NCI-H69 (cell line): ENCODE results near the gene ZNF281.
"Not testable (repeated sequence)": the region's sequence is repeated elsewhere in the genome, so short reads cannot be mapped to it uniquely, and the experiment has no call there.

ENCODE experiments used
- DNase-seq: peaks from one replicate; lab custom pipeline; 2025; lab: John Stamatoyannopoulos, UW

ZNF281 gene

DNA sequence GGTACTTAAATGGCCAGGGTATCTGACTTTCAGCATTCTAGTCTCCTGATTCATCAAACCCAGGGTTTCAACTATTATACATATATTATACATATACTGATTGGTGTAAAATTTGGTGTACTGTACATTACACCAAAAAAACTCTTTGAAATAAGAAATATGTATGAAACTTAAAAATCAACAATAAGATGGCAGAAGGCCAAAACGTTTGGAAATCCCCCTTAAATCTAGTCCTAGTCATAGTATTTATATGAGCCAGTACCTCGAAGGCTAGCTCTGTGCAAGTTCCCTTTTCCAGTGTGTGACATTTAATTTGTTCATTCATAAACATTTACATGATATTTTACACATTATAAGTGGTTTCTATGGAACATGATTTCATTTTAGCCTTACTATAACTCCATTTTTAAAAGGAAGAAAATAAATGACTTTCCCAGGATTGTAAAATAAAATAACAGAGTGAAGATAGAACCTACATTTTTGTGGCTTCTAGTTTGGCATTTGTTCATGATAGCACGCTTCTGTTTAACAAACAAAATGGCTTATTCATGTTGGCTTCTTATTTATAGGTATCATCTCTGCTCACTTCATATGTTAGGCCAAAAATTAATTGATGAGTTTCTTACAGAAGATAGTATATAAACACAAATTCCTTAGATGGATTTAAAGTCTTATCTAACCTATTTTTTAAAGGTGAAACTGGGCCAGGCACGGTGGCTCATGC, 18.8 kb upstream of the ZNF281 start:
- DNase-seq = no peak

DNA sequence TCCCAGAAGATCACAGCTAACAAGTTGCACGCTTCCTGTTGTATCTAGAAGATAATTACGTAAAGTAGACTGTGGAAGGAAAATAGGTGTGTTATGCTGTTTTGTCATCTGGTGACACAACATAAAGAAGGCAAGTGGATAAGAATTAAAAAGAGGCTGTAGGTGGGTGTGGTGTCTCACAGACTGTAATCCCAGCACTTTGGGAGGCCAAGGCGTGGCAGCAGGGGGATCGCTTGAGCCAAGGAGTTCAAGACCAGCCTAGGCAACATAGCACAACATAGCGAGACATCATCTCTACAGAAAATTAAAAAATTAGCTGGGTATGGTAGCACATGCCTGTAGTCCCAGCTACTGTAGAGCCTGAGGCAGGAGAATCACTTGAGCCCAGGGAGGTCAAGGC, 17.9 kb upstream of the ZNF281 start:
- no peak for DNase-seq

DNA sequence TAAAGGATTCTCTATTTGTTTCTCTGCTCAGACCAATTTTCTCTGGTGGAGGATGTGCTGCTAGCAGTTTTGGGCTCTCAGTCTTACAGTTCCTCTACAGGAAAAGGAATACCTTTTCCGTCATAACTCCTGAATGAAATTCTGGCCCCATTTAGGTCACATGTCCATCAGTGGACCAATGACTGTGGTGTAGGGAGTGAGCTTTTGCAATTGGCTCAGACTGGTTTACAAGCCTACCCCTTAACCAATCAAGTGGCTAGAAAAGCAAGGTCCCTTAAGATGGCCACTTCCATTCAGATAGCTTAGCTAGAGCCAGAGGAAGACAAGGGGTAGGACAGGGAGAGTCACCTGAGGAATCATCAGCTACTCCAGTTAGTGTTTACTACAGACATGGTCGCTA, 16.4 kb upstream of the ZNF281 start:
- DNase-seq = no peak

DNA sequence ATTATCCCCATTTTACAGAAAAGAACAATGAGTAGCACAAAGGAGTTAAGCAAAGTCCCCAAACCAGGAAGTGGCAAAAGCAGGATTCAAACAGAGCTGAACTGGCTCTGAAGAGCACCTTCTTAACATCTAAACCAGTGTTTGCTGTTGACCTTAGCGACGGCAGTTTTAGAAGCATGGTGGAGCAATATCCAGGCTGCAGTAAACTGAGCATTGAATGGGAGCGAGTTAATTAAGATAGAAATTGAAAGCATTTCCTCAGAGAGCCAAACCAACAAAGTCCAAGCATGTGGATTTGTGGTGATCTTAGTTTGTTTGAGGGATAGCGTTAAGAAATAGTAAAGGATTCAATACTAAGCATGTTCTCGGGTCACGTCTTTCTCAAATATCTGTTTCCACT, 13.4 kb upstream of the ZNF281 start:
- DNase-seq = no peak

DNA sequence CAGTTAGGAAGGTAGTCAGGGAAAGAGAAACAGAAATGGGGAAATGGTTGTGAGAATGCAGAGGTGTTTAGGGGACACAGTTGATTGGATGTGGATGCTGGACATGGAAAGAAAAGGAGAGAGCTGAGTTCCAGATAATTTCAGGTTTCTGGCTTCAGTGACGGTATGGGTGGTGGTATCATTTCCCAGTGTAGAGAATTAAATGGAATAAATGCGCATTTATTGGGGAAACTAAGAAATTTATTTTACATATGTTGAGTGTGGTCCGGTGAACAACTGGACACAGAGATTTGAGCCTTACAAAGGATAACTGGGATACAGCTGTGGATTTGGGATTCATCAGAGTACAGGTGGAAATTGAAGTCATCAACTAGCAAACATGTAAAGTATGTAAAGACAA, 12.4 kb upstream of the ZNF281 start:
- DNase-seq = no peak

DNA sequence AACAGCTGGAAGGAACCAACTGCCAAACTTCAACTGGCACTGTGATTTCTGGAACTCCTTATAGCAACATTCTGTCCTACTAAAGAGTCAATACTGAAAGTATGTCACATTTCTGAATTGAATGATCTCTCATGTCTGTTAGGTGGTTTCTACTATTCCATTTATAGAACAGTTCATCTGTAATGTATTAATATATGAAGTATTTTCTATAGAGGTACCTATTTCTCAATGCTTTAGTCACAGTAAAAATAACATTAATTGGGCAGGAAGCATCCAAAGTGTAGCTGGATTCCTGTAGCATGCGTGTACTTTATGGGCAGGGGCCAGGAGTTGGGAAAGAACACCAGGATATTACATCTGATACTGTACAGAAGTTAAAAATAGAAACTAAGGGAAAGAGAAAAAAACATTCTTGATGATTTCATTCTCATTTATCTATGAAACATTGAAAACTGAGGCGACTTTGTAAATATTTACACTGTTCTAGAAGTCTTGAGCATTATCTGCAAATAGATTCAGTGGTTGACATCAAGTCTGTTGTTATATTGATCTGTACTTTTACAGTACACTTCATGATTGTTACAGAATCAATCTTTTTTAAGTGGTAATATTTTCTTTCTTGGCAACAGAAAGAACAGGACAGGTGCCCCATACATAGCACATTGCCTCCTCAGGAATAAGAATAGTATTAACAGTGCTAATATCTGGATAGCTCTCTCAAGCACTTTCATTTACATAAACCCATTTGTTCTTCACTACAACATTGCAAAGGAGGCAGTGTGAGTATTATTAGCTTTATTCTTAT, 6.2 kb upstream of the ZNF281 start:
- DNase-seq = no peak

DNA sequence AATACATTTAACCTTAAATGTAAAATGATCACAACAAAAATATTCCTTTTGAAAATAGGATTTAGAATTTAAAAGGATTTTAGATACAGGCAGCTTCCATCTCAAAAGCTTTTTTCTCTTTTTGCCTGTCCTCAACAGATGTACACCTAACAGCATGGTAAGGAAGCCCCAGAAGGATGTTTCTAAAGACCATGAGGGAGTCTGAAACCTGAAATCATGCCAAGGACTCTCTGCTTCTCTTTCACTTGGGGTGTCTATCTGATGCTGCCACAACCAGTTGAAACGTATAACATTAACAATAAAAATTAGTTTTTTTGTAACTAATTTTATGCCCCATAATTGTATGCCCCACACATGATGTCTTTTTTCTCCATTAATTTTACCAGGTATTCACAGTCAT, 5.4 kb upstream of the ZNF281 start:
- no peak for DNase-seq

DNA sequence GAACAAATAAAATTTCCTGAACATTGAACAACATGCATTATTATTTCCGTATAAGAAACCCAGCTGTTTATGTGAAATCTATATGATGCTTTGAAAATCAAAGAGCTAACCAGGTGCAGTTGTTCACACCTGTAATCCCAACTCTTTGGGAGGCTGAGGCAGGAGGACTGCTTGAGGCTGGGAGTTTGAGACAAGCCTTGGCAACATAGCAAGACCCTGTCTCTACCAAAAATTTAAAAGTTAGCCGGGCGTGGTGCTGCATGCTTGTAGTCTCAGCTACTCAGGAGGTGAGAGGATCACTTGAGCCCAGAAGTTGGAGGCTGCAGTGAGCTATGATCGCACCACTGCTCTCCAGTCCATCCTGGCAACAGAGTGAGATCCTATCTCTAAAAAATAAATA, 4.8 kb upstream of the ZNF281 start:
- no peak for DNase-seq

DNA sequence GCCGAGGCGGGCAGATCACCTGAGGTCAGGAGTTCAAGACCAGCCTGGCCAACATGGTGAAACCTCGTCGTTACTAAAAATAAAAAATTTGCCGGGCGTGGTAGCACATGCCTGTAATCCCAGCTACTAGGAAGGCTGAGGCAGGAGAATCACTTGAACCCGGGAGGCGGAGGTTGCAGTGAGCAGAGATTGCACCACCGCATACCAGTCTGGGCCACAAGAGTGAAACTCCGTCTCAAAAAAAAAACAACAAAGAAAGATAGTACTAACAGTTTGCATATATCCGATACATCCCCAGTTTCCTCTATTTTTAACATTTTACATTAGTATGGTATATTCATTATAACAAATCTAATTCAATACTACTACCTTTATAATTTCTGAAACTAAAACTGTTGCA, 3.9 kb upstream of the ZNF281 start:
- DNase-seq = not testable (repeated sequence)

DNA sequence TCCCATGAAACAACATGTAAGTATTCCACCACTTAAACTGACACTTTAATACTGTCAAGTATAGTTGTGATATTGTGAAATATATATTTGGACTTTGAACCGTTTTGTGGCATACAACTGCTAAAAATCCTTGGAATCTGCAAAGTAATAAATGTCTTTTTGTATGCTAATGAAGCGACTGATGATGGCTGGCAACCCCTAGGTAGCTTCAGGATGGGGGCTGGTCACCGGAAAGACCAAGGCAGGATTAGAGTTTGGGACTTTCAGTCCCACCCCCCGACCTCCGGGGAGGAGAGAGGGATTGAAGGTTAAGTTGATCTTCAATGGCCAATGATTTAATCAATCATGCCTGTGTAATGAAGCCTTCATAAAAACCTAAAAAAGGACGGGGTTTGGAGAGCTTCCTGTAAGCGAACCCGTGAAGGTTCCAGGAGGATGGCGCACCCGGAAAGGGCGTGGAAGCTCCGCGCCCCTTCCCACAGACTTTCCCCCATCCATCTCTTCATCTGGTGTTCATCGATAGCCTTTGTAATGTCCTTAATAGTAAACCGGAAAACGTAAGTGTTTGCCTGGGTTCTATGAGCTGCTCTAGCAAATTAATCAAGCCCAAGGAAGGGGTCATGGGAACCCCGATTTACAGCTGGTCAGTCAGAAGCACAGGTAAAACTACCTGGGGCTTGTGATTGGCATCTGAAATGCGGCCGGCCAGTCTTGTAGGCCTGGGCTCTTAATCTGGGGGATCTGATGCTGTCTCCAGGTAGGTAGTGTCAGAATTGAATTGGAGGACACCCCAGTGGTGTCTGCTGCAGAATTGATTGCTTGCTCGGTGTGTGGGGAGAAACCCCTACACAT, 1.8 kb upstream of the ZNF281 start:
- no peak for DNase-seq

DNA sequence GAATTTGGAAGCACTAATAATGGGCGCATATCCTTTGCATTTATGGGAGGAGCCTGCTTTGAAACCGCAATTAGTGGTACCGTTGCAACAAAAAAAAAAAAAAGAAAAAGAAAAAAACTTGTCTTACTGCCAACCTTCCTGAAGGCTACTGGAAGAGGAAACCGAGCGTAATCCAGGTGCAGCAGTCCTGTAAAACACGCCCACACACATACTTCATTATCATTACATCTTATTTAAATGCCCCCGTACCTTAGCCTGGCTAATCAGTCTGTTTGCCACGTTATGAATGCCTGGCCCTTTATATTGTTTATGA, 686 bp upstream of the ZNF281 start:
- peak; percentile 89 for DNase-seq

DNA sequence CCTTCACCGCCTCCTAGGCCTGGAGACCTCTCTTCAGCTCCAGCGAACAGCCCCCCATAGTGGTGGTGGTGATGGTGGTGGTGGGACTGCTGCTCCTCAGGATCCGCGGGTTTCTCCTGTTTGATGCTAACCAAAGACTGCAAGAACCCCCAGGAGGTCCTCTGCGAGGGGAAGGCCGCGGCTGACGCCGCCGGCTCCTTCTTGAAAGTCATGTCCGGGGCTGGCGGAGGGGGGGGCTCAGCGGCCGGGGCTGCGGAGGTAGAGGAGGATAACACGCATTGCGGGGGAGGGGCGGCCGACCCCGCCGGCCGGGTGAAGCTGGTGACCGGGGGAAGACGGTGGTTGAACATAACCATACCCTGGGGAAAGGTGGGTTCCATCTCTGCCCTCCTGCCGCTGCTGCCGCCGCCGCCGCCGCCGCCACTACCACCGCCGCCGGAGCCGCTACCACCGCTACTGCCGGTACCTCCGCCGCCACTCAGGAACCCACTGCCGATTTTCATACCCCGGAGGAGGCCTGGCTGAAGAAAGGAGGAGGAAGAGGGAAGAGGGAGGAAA, 554 bp downstream of the ZNF281 start:
- peak; percentile 56 for DNase-seq

DNA sequence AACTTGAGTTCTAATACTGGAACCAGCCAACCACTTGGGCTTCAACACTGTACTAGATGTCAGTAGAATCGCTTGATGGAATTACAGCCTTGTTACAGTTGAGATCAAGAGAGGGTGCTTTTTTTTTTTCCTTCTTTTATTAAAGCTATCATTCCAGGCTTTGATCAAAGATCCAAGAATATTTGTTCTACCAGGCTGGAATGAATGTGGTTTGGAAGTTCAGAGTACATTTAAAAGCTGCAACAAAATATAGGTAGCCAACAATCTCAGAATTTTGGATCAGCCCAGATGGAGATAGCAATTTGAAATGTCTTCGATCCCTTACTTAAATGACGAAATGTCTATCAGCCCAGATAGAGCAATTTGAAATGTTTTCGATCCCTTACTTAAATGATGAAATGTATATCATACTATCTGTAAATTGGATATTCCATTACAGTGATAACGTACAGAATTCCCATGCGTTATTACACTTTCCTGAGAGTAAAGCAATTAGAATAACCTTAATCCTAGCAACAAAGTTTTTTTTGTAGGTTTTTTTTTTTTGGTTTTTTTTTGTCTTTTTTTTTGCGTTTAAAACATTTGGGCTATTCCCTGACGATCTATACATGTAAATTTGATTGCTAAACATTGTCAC, 3.6 kb downstream of the ZNF281 start:
- no peak for DNase-seq

DNA sequence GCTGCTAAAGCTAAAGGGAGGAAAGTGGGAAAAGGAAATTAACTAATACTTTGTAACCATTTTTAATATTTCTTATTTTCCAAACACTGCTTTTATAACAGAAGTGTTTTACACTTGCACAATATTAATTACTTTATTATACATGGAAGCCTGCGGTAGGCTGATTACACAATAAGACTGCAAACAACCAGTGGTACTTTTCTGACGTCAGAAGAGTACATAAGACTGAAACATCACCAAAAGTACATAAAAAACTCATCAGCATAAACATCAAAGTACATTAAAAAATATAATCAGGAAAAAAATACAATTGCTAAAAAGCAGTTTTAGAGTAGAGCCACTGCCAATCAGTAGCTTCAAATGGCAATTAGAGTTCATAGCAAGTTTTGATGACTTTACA, 4.6 kb downstream of the ZNF281 start:
- DNase-seq = no peak

DNA sequence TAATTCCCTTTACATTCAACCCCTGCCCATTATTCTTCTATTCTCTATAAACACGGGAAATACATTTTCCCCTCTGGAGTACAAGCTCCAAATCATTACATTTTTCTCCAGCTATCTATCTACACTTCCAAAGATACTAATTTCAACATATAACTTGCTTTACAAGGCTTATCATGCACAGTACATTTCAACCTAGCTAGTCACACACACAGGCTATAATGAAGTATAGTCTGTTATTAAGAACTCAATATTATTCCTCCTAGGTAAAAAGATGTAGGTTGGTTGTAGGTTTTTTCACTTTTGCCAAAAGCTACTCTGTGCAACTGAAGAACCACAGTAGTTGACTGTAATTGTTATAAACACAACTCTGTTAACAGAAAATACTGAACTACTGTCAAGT, 8.1 kb downstream of the ZNF281 start:
- DNase-seq = no peak

DNA sequence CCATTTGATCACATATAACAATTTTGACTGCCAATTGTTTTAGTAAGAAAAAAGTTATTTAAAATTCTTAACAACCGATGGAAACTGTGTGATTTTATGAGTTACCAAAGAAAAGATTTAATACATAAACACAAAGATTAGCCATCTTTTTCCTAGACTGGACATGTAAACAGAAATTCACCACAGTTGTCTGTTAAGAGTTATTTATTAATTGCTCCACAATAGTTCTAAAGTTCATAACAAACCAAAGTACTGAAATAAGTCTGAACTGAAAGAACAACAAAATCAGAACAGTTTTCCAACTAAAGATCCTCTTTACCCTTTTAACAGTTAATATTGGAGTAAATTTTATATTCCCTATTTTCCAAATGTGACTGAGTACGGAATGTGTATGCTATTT, 8.6 kb downstream of the ZNF281 start:
- DNase-seq = no peak

DNA sequence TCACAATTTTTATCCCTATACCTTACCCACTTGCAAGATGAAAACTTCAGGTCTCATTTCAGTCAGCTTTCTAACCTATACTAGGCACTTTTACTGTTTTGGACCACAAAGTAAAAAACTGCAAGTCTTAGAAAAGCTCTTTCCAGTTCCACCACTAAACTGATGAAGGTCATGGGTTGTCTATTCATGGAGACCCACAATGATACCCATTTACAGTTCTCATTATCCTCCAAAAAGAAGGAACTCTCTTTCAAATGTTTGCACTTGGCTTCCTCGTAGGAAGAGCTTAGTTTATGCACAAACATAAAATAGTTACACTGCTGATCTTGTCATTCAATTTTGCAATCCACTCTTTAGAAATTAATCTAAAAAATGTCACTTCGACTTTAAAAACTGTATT, 9.3 kb downstream of the ZNF281 start:
- DNase-seq = no peak

DNA sequence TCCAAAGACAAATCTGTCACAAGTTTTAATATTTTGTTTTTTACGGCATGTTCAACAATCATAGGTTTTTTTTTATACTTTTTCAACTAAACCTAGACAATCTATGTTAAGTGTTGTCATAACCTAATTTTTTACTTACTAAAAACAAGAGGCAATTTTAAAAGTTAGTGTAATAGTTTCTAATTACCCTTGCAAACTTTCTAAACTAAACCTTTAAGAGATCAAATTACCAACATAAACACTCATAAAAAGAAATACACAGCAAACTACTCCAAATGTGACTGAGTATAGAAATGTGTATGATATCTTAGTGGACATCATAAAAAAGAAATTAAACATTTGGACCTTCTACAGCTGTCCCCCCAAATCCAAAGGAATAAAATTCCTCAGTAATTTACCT, 10.0 kb downstream of the ZNF281 start:
- no peak for DNase-seq

DNA sequence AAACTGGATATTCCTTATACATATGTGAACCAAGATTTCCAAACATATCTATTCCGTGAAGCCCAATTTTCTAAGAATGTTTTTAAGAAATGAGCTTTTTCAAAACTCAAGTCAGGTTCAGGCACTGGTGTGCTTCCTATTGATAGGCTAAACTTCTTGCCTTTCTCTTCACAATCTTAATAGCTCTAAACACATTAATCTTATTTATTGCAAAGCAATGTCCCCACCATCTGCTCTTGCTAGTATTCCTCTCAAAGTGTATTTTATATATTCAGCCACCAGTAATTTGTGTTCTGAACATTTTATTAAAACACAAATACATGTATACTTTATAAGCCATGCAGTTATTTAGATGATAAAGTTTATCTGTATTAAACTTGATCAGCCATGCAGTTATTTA, 11.5 kb downstream of the ZNF281 start:
- no peak for DNase-seq

DNA sequence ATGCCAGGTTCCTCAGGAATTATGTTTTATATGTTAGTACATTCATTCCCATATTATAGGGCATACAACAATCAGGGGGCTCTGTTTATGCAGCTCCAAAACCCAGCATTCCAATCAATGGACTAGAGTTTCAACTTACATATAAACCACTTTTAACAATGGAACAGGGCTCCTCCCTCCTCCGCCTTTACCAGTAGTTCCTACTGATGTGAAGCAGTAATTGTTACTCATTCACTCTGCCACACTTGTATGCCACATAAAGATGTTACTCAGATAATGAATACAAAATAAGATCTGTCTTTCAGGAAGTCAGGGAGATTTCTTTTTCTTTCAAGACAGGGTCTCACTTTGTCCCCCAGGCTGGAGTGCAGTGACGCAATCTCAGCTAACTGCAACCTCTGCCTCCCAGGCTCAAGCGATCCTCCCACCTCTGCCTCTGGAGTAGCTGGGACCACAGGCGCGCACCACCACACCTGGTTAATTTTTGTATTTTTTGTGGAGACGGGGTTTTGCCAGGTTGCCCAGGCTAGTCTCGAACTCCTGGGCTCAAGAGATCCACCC, 17.1 kb downstream of the ZNF281 start:
- DNase-seq = no peak

DNA sequence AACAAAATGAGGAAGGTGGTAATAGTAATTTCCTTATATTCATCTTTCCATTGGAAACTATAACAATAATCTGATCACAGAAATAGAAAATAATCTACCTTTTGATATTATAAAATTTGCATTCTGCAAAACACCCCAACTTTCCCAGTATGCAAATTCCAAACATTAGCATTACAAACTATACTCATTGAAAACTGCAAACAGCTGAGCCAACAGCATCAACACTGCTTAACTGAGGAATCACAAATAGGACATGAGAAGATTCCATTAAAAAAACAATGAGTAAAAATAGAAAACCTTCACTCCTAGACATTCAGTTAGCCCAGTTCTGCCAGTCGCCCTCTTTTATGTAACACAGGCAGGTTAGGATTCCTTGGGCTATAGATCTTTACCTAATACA, 18.1 kb downstream of the ZNF281 start:
- DNase-seq = no peak

DNA sequence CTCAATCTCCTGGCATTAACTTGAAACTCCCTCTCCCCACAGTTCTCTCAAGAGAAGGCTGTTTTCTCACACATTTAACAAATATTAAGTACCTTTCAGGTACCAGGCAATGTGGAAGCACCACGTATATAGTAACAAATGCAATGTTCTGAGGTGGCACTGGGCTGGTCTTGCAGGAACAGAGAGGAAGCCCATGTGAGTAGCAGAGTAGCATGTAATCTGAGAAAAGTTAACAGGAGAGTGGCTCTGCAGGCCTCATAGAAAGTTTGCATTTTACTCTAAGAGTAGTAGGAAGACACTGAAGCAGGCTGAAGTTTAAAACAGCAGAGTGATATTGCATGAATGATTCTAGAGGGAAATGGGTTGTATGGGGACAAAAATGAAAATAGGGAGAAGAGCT, 21.0 kb downstream of the ZNF281 start:
- no peak for DNase-seq
